ENCODE measurements around the gene EMD.

EMD gene

GRCh38 chrX:154419189-154419588 is 40.1 kb downstream of the EMD start:
- no peak for DNase-seq (ENCODE audit: low spot score)

GRCh38 chrX:154419688-154420401 is 40.8 kb downstream of the EMD start:
- DNase-seq (ENCODE audit: low spot score), result no peak

GRCh38 chrX:154420402-154420756 is 41.3 kb downstream of the EMD start:
- DNase-seq (ENCODE audit: low spot score), result no peak

- DNase-seq (ENCODE audit: low spot score), result no peak
Observed at GRCh38 chrX:154426916-154427770, 48.0 kb downstream of the EMD start.

- DNase-seq (ENCODE audit: low spot score), result peak; percentile 89
Observed at GRCh38 chrX:154428176-154429171, 49.4 kb downstream of the EMD start, which contains the start of gene ATP6AP1. TSS of gene ATP6AP1 (plus strand) at chrX:154428677. CDS start at chrX:154428693, 16 bp downstream.

- no peak for DNase-seq (ENCODE audit: low spot score)
Observed at GRCh38 chrX:154429711-154430110, 50.6 kb downstream of the EMD start.

- DNase-seq (ENCODE audit: low spot score), result no peak
Observed at GRCh38 chrX:154430479-154430878, 51.4 kb downstream of the EMD start.

- DNase-seq (ENCODE audit: low spot score), result no peak
Observed at GRCh38 chrX:154430916-154431315, 51.8 kb downstream of the EMD start.

Measured in globus pallidus (tissue), 1 donor.